ENCODE data around the gene TMEM252. TPM values are rescaled to one million over a fixed set of nuclear protein-coding genes. Genes with fewer than 3 reads are reported as not detected.

TMEM252 gene
- total and polyA plus RNA-seq, 4 donors, result 0.17 TPM; not detected in 3

- TF ChIP-seq RXRA (IDR thresholded peaks at IDR 0.05) (peak in 1 of 2 donors; percentile 19), NR2F2 (IDR thresholded peaks at IDR 0.05) (peak; percentile 95), FOXA1 (IDR thresholded peaks at IDR 0.05) (no peak)
- no peak overlapping the region for H3K27ac ChIP-seq (ENCODE audit: low read depth in 1 of 2, low read length in 2 of 2)
- H3K36me3 ChIP-seq (ENCODE audit: control insufficient read depth in 4 of 4, insufficient read depth in 3 of 4, low read depth in 1 of 4, low read length in 3 of 4), result no peaks in the 10 kb centered on the region
- peaks cover 0 to 7% (median 2%) of the 10 kb centered on the region in 4 donors for H3K9me3 ChIP-seq (ENCODE audit: control insufficient read depth in 4 of 4, low read length in 3 of 4)
- H3K4me1 ChIP-seq (ENCODE audit: control insufficient read depth in 4 of 4, insufficient read depth in 4 of 4, low read length in 3 of 4), result no peaks in the 10 kb centered on the region
- no peak overlapping the region for H3K4me3 ChIP-seq (ENCODE audit: low read depth in 1 of 3, low read length in 3 of 3)
- WGBS, result 62% methylated on average over 2 of the region's 2 CpGs
- H3K9ac ChIP-seq (ENCODE audit: low read depth in 1 of 2, low read length in 2 of 2), result no peak overlapping the region
- H3K27me3 ChIP-seq (ENCODE audit: control insufficient read depth in 4 of 4, insufficient read depth in 4 of 4, low read length in 3 of 4), result no peaks in the 10 kb centered on the region
- no peak for DNase-seq (ENCODE audit: low spot score)
Measured at GRCh38 chr9:68488126-68488525, 52.6 kb downstream of the TMEM252 start.

Other genes starting within 250 kb of the TMEM252 start
- under 1 TPM in 1 of 2 donors, not detected in 1; 0.08 TPM for gene FOXD4L3, start 238.0 kb downstream of the TMEM252 start, total RNA-seq
- gene FOXD4L3, start 238.0 kb downstream of the TMEM252 start, polyA plus RNA-seq, result not detected
- gene PGM5, start 184.3 kb downstream of the TMEM252 start, total RNA-seq, result 1 to 10 TPM; 2.1 to 8.5 TPM
- 1 to 10 TPM in 1 of 2 donors, under 1 TPM in 1; 0.63 to 2.2 TPM for gene PGM5, start 184.3 kb downstream of the TMEM252 start, polyA plus RNA-seq
- gene PIP5K1B, start 164.4 kb upstream of the TMEM252 start, total RNA-seq, result 10 to 100 TPM in 1 of 2 donors, under 1 TPM in 1; 0.33 to 30.9 TPM
- under 1 TPM; 0.09 to 0.24 TPM for gene PIP5K1B, start 164.4 kb upstream of the TMEM252 start, polyA plus RNA-seq